PFSK-1 (cell line): ENCODE measurements around the gene RIPOR3.

ENCODE experiments used
- FOXP2 ChIP-seq: optimal IDR thresholded peaks from 2 replicates; pipeline ENCODE3; 2011; ENCODE audit warnings: borderline replicate concordance, control low read depth, inconsistent platforms; ENCODE audit not compliant: insufficient read depth; ENCODE audit errors: extremely low read length, extremely low read depth
- POLR2AphosphoS5 ChIP-seq: IDR thresholded peaks from 2 replicates; pipeline ENCODE4 v1.6.1; 2012; ENCODE audit warnings: low read depth, mild to moderate bottlenecking, control low read depth, low read length, moderate library complexity
- SIN3A ChIP-seq: IDR thresholded peaks from 2 replicates; pipeline ENCODE4 v1.6.1; 2012; ENCODE audit warnings: mild to moderate bottlenecking, low read length, moderate library complexity, borderline replicate concordance; ENCODE audit not compliant: insufficient read depth
- TAF1 ChIP-seq: IDR thresholded peaks from 2 replicates; pipeline ENCODE4 v1.6.1; 2012; ENCODE audit warnings: low read length, control low read depth, borderline replicate concordance; ENCODE audit not compliant: insufficient read depth
- TF ChIP-seq, protein P1 (sequence below), 2 experiments: IDR thresholded peaks; 2 replicates each; pipeline versions ENCODE4 v1.6.1 to v1.8.0; 2011 to 2012; ENCODE audit warnings: low read depth in 2 of 2, low read length in 2 of 2, control low read depth in 1 of 2, inconsistent platforms in 1 of 2, mild to moderate bottlenecking in 1 of 2, moderate library complexity in 1 of 2; ENCODE audit not compliant: insufficient read depth in 1 of 2

The RIPOR3 gene

DNA sequence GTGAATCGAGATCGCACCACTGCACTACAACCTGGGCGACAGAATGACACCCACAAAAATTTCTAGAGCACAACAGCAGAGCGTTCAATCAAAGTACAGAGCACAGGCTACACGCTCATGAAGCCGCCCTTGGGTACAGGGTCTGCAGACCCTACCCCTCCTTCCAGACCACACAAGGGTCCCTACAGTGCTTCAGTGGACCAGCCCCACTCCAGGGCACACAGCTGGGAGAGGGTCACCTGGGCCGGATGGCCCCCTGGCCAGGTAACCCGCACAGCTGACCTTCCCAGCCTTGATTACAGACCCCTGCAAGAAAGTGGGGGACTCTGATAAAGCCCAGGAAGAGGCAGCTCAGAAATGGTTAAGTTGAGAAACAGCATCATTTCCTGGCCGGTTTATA, 63.6 kb downstream of the RIPOR3 start:
- TF ChIP-seq, protein P1, sequence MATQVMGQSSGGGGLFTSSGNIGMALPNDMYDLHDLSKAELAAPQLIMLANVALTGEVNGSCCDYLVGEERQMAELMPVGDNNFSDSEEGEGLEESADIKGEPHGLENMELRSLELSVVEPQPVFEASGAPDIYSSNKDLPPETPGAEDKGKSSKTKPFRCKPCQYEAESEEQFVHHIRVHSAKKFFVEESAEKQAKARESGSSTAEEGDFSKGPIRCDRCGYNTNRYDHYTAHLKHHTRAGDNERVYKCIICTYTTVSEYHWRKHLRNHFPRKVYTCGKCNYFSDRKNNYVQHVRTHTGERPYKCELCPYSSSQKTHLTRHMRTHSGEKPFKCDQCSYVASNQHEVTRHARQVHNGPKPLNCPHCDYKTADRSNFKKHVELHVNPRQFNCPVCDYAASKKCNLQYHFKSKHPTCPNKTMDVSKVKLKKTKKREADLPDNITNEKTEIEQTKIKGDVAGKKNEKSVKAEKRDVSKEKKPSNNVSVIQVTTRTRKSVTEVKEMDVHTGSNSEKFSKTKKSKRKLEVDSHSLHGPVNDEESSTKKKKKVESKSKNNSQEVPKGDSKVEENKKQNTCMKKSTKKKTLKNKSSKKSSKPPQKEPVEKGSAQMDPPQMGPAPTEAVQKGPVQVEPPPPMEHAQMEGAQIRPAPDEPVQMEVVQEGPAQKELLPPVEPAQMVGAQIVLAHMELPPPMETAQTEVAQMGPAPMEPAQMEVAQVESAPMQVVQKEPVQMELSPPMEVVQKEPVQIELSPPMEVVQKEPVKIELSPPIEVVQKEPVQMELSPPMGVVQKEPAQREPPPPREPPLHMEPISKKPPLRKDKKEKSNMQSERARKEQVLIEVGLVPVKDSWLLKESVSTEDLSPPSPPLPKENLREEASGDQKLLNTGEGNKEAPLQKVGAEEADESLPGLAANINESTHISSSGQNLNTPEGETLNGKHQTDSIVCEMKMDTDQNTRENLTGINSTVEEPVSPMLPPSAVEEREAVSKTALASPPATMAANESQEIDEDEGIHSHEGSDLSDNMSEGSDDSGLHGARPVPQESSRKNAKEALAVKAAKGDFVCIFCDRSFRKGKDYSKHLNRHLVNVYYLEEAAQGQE (IDR thresholded peaks at IDR 0.05; ENCODE audit: insufficient read depth in 1 of 2, low read depth in 2 of 2, low read length in 2 of 2) = no peak
- no peak for TF ChIP-seq SIN3A
- no peak for TF ChIP-seq POLR2AphosphoS5
- no peak for TF ChIP-seq TAF1
- no peak for TF ChIP-seq FOXP2

DNA sequence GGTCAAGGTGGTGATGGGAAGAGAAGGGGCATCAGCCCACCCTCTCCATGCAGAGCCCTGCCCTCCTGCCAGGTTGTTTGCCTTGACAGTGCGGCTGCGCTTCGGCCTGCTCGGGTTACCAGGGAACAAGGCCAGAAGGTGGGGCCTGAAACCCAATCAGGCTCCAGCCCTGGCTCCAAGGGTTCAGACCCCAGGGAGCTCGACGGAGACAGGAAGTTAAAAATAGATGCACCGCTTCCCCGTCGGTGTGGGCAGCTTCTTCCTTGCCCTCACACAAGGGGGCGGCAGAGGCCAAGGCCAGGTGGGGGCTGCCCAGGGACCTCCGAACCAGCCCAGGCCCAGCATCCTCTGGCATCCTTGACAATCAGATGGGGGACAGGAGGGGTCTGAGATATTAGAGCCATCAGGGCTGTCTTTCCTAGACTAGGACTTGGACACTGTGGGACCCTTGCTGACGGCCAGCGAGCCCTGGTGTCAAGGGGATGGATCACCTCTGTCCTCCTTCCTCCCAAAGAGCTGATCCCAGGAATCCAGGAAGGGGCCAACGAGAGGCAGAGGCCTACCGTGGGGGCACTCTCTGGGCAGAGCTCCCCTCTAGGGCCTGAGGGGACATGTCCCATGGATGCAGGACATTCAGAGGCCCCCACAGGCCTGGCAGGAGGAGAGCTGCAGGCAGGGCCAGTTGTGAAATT, 65.2 kb downstream of the RIPOR3 start:
- TF ChIP-seq POLR2AphosphoS5 (no peak), FOXP2 (no peak), TAF1 (no peak), SIN3A (no peak)
- TF ChIP-seq, protein P1 (IDR thresholded peaks at IDR 0.05; ENCODE audit: insufficient read depth in 1 of 2, low read depth in 2 of 2, low read length in 2 of 2) = no peak

DNA sequence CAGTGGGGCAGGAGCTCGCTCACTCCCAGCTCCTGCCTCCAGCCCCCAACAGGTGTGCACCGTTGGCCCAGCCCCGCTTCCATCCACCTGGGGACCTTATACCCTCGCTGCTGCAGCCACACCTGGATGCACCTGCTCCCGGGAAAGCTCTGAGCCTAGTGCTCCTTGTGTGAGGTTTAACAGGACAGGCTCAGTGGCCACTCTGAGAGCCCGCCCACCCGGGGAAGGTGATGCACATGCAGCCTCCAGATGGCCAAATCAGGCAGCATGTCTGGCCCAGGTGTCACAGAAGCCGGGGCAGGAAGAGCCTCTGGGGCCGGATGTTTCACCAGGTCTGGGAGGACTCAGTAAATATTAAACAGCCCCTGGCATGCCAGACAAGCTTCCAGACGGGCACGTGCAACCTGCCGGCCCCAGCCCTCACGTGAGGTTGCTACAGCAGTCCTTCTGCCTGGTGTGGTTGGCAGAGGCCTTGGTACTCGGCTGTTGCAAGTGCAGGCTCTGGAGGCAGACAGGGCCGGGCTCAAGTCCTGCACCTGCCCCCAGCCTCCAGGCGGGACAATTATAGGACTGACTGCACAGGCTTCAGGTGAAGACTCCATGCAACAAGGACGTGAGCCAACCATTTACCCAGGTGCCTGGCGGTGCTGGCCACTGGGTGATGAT, 66.9 kb downstream of the RIPOR3 start:
- TF ChIP-seq SIN3A (no peak), POLR2AphosphoS5 (no peak)
- TF ChIP-seq, protein P1 (IDR thresholded peaks at IDR 0.05; ENCODE audit: insufficient read depth in 1 of 2, low read depth in 2 of 2, low read length in 2 of 2) = no peak

DNA sequence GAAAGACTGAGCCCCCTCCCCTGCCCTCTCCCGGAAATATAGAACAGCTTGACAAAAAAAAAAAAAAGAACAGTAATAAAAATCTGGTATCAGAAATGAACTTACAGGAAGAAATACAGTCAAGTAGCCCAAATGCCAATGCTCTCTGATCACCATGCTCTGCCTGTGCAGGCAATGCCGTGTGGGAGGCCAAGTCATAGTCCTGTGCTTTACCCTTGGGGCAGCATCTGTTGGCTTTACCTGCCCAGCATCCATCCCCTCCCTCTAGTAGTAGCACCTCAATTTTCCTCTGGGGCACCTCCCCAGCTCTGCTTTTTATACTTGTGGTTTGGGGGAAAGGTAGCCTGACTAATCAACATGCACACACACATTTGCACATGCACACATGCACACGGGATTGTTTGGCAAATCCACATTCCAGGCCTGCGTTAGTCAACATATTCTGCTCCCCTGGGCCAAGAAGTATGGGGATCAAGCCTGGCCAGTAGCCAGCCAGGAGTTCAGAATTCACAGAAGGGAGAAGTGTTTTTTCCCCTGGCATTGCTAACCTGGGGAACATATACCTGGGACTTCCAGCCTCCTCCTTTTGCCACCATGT, 70.2 kb downstream of the RIPOR3 start:
- TF ChIP-seq FOXP2 (no peak), POLR2AphosphoS5 (no peak)

DNA sequence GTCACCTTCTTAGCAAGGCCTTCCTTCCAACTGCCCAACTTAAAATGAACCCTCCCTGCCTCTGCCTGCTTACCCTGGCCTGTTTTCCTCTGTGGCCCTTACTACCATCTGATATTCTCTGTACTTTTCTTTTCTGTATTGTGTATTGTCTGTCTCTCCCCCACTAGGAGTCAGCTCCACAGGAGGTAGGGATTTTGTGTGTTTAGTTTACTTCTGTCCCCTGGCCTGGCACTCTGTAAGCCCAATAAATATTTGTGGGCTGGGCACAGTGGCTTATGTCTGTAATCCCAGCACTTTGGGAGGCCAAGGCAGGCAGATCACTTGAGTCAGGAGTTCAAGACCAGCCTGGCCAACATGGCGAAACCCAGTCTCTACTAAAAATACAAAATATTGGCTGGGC, 72.8 kb downstream of the RIPOR3 start:
- TF ChIP-seq POLR2AphosphoS5 = no peak
- TF ChIP-seq FOXP2 = no peak
- TF ChIP-seq SIN3A = no peak

DNA sequence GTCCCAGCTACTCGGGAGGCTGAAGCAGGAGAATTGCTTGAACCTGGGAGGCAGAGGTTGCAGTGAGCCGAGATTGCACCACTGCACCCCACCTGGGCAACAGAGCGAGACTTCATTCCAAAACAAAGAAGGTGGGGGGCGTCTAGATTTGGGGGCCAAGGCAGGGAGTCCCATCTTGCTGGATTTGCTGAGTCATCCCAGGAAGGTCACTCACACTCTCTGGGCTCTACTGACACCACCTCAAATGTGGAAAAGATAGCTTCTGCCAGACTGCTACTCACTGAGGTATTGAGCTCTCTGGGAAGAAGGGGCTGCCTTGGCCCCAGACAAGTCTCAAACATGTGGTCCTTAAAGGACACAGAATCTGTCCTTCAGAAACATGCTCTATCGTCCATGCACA, 74.3 kb downstream of the RIPOR3 start:
- TF ChIP-seq TAF1 = no peak
- no peak for TF ChIP-seq SIN3A
- no peak for TF ChIP-seq FOXP2
- TF ChIP-seq, protein P1 (IDR thresholded peaks at IDR 0.05; ENCODE audit: insufficient read depth in 1 of 2, low read depth in 2 of 2, low read length in 2 of 2) = no peak
- no peak for TF ChIP-seq POLR2AphosphoS5
